ENCODE results near the gene TMEM229A. TPM values are rescaled to one million over a fixed set of nuclear protein-coding genes. Genes with fewer than 3 reads are reported as not detected.

Gene TMEM229A
- total and polyA plus RNA-seq, 2 donors (not counting 3 experiments of a cell fraction or from before 2014, with no cell fraction given) = not detected

- TF ChIP-seq GATA2 (IDR thresholded peaks at IDR 0.05; ENCODE audit: insufficient read depth, insufficient read length, low read depth, low read length) (no peak), POLR2AphosphoS5 (IDR thresholded peaks at IDR 0.05; ENCODE audit: insufficient read depth, low read depth, low read length) (no peak), POLR2A (IDR thresholded peaks at IDR 0.05; ENCODE audit: low read depth, low read length) (no peak)
- POLR2A ChIA-PET = no interaction called here
- H3K4me2 ChIP-seq (ENCODE audit: insufficient read depth, low read length) = no peak overlapping the region
- no TSS peak for BruUV-seq (replicated peaks)
- H3K27ac ChIP-seq (ENCODE audit: insufficient read depth, low read depth, low read length) = no peak overlapping the region
- H3K79me2 ChIP-seq (ENCODE audit: control insufficient read depth, insufficient read depth, low read length) = no peaks in the 10 kb centered on the region
- H4K20me1 ChIP-seq (replicated peaks; ENCODE audit: control insufficient read depth, extremely low read depth, insufficient read depth, low read length) = no peaks in the 10 kb centered on the region
- FAIRE-seq (no peak), DNase-seq (ENCODE audit: low read depth, low spot score) (no peak)
- dilution Hi-C loops (cut with MboI; ENCODE audit: extremely low pct_ligation_motif_present, low sequenced_read_pairs) = no loop called here
- H3K4me3 ChIP-seq (replicated peaks in 1 of 3; ENCODE audit: insufficient read depth in 1 of 3, low read depth in 1 of 3, low read length in 3 of 3) = no peak overlapping the region
- intact Hi-C loops (cut with micrococcal nuclease) = no loop called here
- CTCF ChIA-PET = interaction anchor here (1.2 kb wide), 1 partner anchor 21 kb away, joined by 3 read pairs; no protein-coding TSS in a partner anchor
- H2AFZ ChIP-seq (ENCODE audit: low read depth, low read length) = no peak overlapping the region
- peaks cover 0 to 5% of the 10 kb centered on the region in 2 experiments for H3K27me3 ChIP-seq (ENCODE audit: control insufficient read depth in 2 of 2, insufficient read depth in 2 of 2, low read length in 2 of 2)
- H3K9me1 ChIP-seq (replicated peaks; ENCODE audit: control insufficient read depth, extremely low read depth, insufficient read depth, low read length) = no peaks in the 10 kb centered on the region
- no peaks in the 10 kb centered on the region for H3K4me1 ChIP-seq (ENCODE audit: control insufficient read depth, extremely low read depth, insufficient read depth, low read length)
- no peaks in the 10 kb centered on the region for H3K9me3 ChIP-seq (replicated peaks; ENCODE audit: control insufficient read depth, insufficient read depth, low read length)
- no peak overlapping the region for H3K9ac ChIP-seq (replicated peaks; ENCODE audit: extremely low read depth, insufficient read depth, low read length)
- no peaks in the 10 kb centered on the region for H3K36me3 ChIP-seq (ENCODE audit: control insufficient read depth in 2 of 2, extremely low read depth in 1 of 2, insufficient read depth in 2 of 2, low read length in 2 of 2)
Measured at GRCh38 chr7:124042826-124043225, 10.0 kb upstream of the TMEM229A start.

GRCh38 chr7:124041439-124041838 is 8.6 kb upstream of the TMEM229A start:
- CTCF ChIA-PET = interaction anchor here (1.0 kb wide), 1 partner anchor 59 kb away, joined by 3 read pairs; no protein-coding TSS in a partner anchor
- BruUV-seq (replicated peaks) = no TSS peak

More at GRCh38 chr7:124041439-124041838, 8.6 kb upstream of the TMEM229A start:
- DNase-seq (ENCODE audit: low read depth, low spot score) (no peak), FAIRE-seq (no peak)
- H3K27ac ChIP-seq (ENCODE audit: insufficient read depth, low read depth, low read length) = no peak overlapping the region
- H3K79me2 ChIP-seq (ENCODE audit: control insufficient read depth, insufficient read depth, low read length) = no peaks in the 10 kb centered on the region
- POLR2A ChIA-PET = no interaction called here
- no peaks in the 10 kb centered on the region for H3K4me1 ChIP-seq (ENCODE audit: control insufficient read depth, extremely low read depth, insufficient read depth, low read length)
- no peaks in the 10 kb centered on the region for H3K9me3 ChIP-seq (replicated peaks; ENCODE audit: control insufficient read depth, insufficient read depth, low read length)
- H3K4me3 ChIP-seq (replicated peaks in 1 of 3; ENCODE audit: insufficient read depth in 1 of 3, low read depth in 1 of 3, low read length in 3 of 3) = no peak overlapping the region
- peaks cover 2 to 12% of the 10 kb centered on the region in 2 experiments for H3K27me3 ChIP-seq (ENCODE audit: control insufficient read depth in 2 of 2, insufficient read depth in 2 of 2, low read length in 2 of 2)
- no peaks in the 10 kb centered on the region for H3K36me3 ChIP-seq (ENCODE audit: control insufficient read depth in 2 of 2, extremely low read depth in 1 of 2, insufficient read depth in 2 of 2, low read length in 2 of 2)
- H3K9me1 ChIP-seq (replicated peaks; ENCODE audit: control insufficient read depth, extremely low read depth, insufficient read depth, low read length) = no peaks in the 10 kb centered on the region
- intact Hi-C loops (cut with micrococcal nuclease) = no loop called here
- no peak overlapping the region for H3K9ac ChIP-seq (replicated peaks; ENCODE audit: extremely low read depth, insufficient read depth, low read length)
- dilution Hi-C loops (cut with MboI; ENCODE audit: extremely low pct_ligation_motif_present, low sequenced_read_pairs) = no loop called here
- H3K4me2 ChIP-seq (ENCODE audit: insufficient read depth, low read length) = no peak overlapping the region
- TF ChIP-seq MAX (IDR thresholded peaks at IDR 0.05; ENCODE audit: insufficient read depth, insufficient read length) (no peak), FOS (IDR thresholded peaks at IDR 0.05; ENCODE audit: borderline replicate concordance, insufficient read depth, low read length) (no peak), POLR2A (IDR thresholded peaks at IDR 0.05; ENCODE audit: low read depth, low read length) (no peak), CTCF (IDR thresholded peaks at IDR 0.05; ENCODE audit: extremely low read depth in 1 of 2, insufficient read depth in 1 of 2, low read depth in 1 of 2, low read length in 2 of 2) (no peak), POLR2AphosphoS5 (IDR thresholded peaks at IDR 0.05; ENCODE audit: insufficient read depth, low read depth, low read length) (no peak), JUN (IDR thresholded peaks at IDR 0.05; ENCODE audit: borderline replicate concordance, insufficient read depth, insufficient read length, low read depth) (no peak), EZH2 (IDR thresholded peaks at IDR 0.05; ENCODE audit: borderline replicate concordance, low read depth, low read length, severe bottlenecking) (no peak), GATA2 (IDR thresholded peaks at IDR 0.05; ENCODE audit: insufficient read depth, insufficient read length, low read depth, low read length) (no peak), MYC (IDR thresholded peaks at IDR 0.05; ENCODE audit: low read depth, low read length) (no peak)
- no peak overlapping the region for H2AFZ ChIP-seq (ENCODE audit: low read depth, low read length)
- no peaks in the 10 kb centered on the region for H4K20me1 ChIP-seq (replicated peaks; ENCODE audit: control insufficient read depth, extremely low read depth, insufficient read depth, low read length)
